HCT116 (cell line): ENCODE data around the gene GDF10. TPM values are rescaled to one million over a fixed set of nuclear protein-coding genes. Genes with fewer than 3 reads are reported as not detected.

Experiments used
- ATAC-seq: fragments of 200-7000 bp; cut with Tn5 transposase; 2 replicates; pipeline ENCODE4 v1.9.1; 2020; ENCODE audit warnings: mild to moderate bottlenecking, moderate library complexity
- BruUV-seq: library from RNA; stranded (reverse); fragments of 400-500 nt; replicated peaks from 2 replicates; lab custom pipeline; 2021; lab: Mats Ljungman, UMichigan
- CTCF ChIA-PET: fragments of 300-600 bp; sonication (Branson Sonifier 250); formaldehyde crosslinking; loops from one replicate; lab custom pipeline; 2021; ENCODE audit warnings: antibody characterized with exemption; lab: Charles Lee
- POLR2A ChIA-PET: fragments of 300-600, 350-600 bp; sonication (Branson Sonifier 250); formaldehyde crosslinking; loops from one replicate; lab custom pipeline; 2021; ENCODE audit warnings: antibody characterized with exemption; lab: Charles Lee
- RAD21 ChIA-PET, 2 experiments: fragments of 300-600 bp; sonication (Branson Sonifier 250); formaldehyde crosslinking; loops; one replicate each; lab custom pipeline; 2023; ENCODE audit warnings: low total read pairs in 2 of 2; ENCODE audit not compliant: uncharacterized antibody in 2 of 2, unreplicated experiment in 2 of 2, low non-redundant PET in 1 of 2; lab: Charles Lee
- DNase-seq: peaks from one replicate; pipeline ENCODE4 v3.0.0-alpha.2; 2010; ENCODE audit warnings: low read depth, low spot score
- H2AFZ ChIP-seq: fragments of 200-600 bp; shearing (Covaris generic), sonication (generic); 2 replicates; pipeline ENCODE4 v1.6.1; 2017; ENCODE audit warnings: low read depth, mixed run types, mixed read lengths, antibody characterized with exemption, low read length; ENCODE audit not compliant: poor library complexity, severe bottlenecking
- H3K27ac ChIP-seq: 2 replicates; pipeline ENCODE4 v1.5.1; 2012; ENCODE audit warnings: low read depth, low read length
- H3K27me3 ChIP-seq: fragments of 200-600 bp; sonication (generic); 2 replicates; pipeline ENCODE4 v1.6.1; 2016; ENCODE audit warnings: mixed run types, low read length, mixed read lengths; ENCODE audit not compliant: insufficient read depth
- H3K36me3 ChIP-seq, 2 experiments: fragments of 200-500 bp in 1 of 2; fragments of 200-600 bp in 1 of 2; sonication (Bioruptor generic) in 1 of 2; sonication (generic) in 1 of 2; 2 replicates each; pipeline versions ENCODE4 v1.5.1 to v1.6.1; 2014 to 2016; ENCODE audit warnings: low read length in 2 of 2, inconsistent platforms in 1 of 2, mixed read lengths in 1 of 2, mixed run types in 1 of 2; ENCODE audit not compliant: insufficient read depth in 2 of 2, control insufficient read depth in 1 of 2
- H3K4me1 ChIP-seq, 2 experiments: fragments of 200-600 bp in 1 of 2; sonication (generic) in 1 of 2; 2 replicates each; pipeline versions ENCODE4 v1.5.1 to v1.6.1; 2012 to 2017; ENCODE audit warnings: low read length in 2 of 2, inconsistent platforms in 1 of 2, mild to moderate bottlenecking in 1 of 2, mixed read lengths in 1 of 2, mixed run types in 1 of 2, moderate library complexity in 1 of 2; ENCODE audit not compliant: insufficient read depth in 2 of 2, control insufficient read depth in 1 of 2
- H3K4me2 ChIP-seq: fragments of 200-600 bp; sonication (generic); 2 replicates; pipeline ENCODE4 v1.6.1; 2017; ENCODE audit warnings: mixed run types, low read length, mixed read lengths
- H3K4me3 ChIP-seq, 2 experiments: fragments of 200-600 bp in 1 of 2; sonication (generic) in 1 of 2; replicated peaks in 1 of 2; 2 replicates each; pipeline ENCODE4 v1.5.1; 2011 to 2016; ENCODE audit warnings: low read length in 2 of 2, control low read depth in 1 of 2, low read depth in 1 of 2, mild to moderate bottlenecking in 1 of 2, mixed read lengths in 1 of 2, mixed run types in 1 of 2
- H3K79me2 ChIP-seq: fragments of 200-600 bp; sonication (generic); 2 replicates; pipeline ENCODE4 v1.6.1; 2017; ENCODE audit warnings: mild to moderate bottlenecking, mixed run types, low read length, moderate library complexity, mixed read lengths; ENCODE audit not compliant: insufficient read depth
- H3K9ac ChIP-seq: fragments of 200-600 bp; sonication (generic); 2 replicates; pipeline ENCODE4 v1.6.1; 2016; ENCODE audit warnings: low read length, mixed read lengths
- H3K9me2 ChIP-seq: fragments of 200-600 bp; sonication (generic), shearing (Covaris generic); 2 replicates; pipeline ENCODE4 v1.6.1; 2017; ENCODE audit warnings: mixed run types, mild to moderate bottlenecking, moderate library complexity; ENCODE audit not compliant: insufficient read depth
- H3K9me3 ChIP-seq, 2 experiments: fragments of 200-500 bp in 1 of 2; fragments of 200-600 bp in 1 of 2; sonication (Bioruptor generic) in 1 of 2; sonication (generic) in 1 of 2; 2 replicates each; pipeline ENCODE4 v1.6.1; 2014 to 2017; ENCODE audit warnings: low read length in 2 of 2, mixed read lengths in 2 of 2, inconsistent platforms in 1 of 2, low read depth in 1 of 2, mild to moderate bottlenecking in 1 of 2, mixed run types in 1 of 2, moderate library complexity in 1 of 2; ENCODE audit not compliant: control insufficient read depth in 1 of 2, insufficient read depth in 1 of 2
- H4K20me1 ChIP-seq: fragments of 200-600 bp; sonication (generic), shearing (Covaris generic); 2 replicates; pipeline ENCODE4 v1.6.1; 2017; ENCODE audit warnings: mixed run types, mild to moderate bottlenecking, moderate library complexity; ENCODE audit not compliant: insufficient read depth
- ATF3 ChIP-seq: IDR thresholded peaks from 2 replicates; pipeline ENCODE4 v1.6.1; 2012
- CBX3 ChIP-seq: IDR thresholded peaks from 2 replicates; pipeline ENCODE4 v1.6.1; 2012; ENCODE audit warnings: low read depth
- CTCF ChIP-seq, 3 experiments: fragments of 200-600 bp in 1 of 3; sonication (generic) in 1 of 3; IDR thresholded peaks in 2 of 3; conservative IDR thresholded peaks in 1 of 3; 2 replicates each; pipeline ENCODE4 v1.5.1; 2012 to 2017; ENCODE audit warnings: low read depth in 2 of 3, low read length in 2 of 3, antibody characterized with exemption in 1 of 3, borderline replicate concordance in 1 of 3, control low read depth in 1 of 3, mild to moderate bottlenecking in 1 of 3, mixed read lengths in 1 of 3, mixed run types in 1 of 3, moderate library complexity in 1 of 3; ENCODE audit not compliant: insufficient read depth in 1 of 3
- EGR1 ChIP-seq: IDR thresholded peaks from 2 replicates; pipeline ENCODE4 v1.6.1; 2012; ENCODE audit warnings: low read depth
- EZH2 ChIP-seq: fragments of 200-600 bp; sonication (generic); IDR thresholded peaks from 2 replicates; pipeline ENCODE4 v1.6.1; 2017; ENCODE audit warnings: antibody characterized with exemption, mixed run types
- EZH2phosphoT487 ChIP-seq: fragments of 200-600 bp; IDR thresholded peaks from 2 replicates; pipeline ENCODE4 v1.6.1; 2018; ENCODE audit warnings: antibody characterized with exemption, borderline replicate concordance
- FOSL1 ChIP-seq: IDR thresholded peaks from 2 replicates; pipeline ENCODE4 v1.6.1; 2012; ENCODE audit warnings: low read depth
- POLR2A ChIP-seq: IDR thresholded peaks from 2 replicates; pipeline ENCODE4 v1.7.0; 2011; ENCODE audit warnings: borderline replicate concordance; ENCODE audit not compliant: insufficient read depth, insufficient read length; ENCODE audit errors: extremely low read depth
- POLR2AphosphoS5 ChIP-seq: IDR thresholded peaks from 2 replicates; pipeline ENCODE4 v1.6.1; 2011; ENCODE audit warnings: mild to moderate bottlenecking, low read depth, low read length, moderate library complexity
- SIN3A ChIP-seq: IDR thresholded peaks from 2 replicates; pipeline ENCODE4 v1.6.1; 2012; ENCODE audit warnings: low read depth
- SRF ChIP-seq: IDR thresholded peaks from 2 replicates; pipeline ENCODE4 v1.6.1; 2012; ENCODE audit warnings: low read depth
- TCF7L2 ChIP-seq: IDR thresholded peaks from 2 replicates; pipeline ENCODE4 v1.7.0; 2011; ENCODE audit warnings: borderline replicate concordance, inconsistent platforms; ENCODE audit not compliant: insufficient read depth, insufficient read length; ENCODE audit errors: extremely low read depth
- YY1 ChIP-seq: IDR thresholded peaks from 2 replicates; pipeline ENCODE4 v1.6.1; 2011; ENCODE audit warnings: low read length, low read depth, moderate library complexity, mild to moderate bottlenecking; ENCODE audit not compliant: insufficient replicate concordance; ENCODE audit errors: extremely low read depth
- ZBTB33 ChIP-seq: IDR thresholded peaks from 2 replicates; pipeline ENCODE4 v1.6.1; 2011; ENCODE audit warnings: mild to moderate bottlenecking, low read length, moderate library complexity; ENCODE audit not compliant: insufficient replicate concordance; ENCODE audit errors: extremely low read depth
- ZFX ChIP-seq: fragments of 450-650 bp; IDR thresholded peaks from 2 replicates; pipeline ENCODE4 v1.6.1; 2017
- ZNF274 ChIP-seq: fragments of 200-500 bp; sonication (Bioruptor generic); IDR thresholded peaks from 2 replicates; pipeline ENCODE4 v1.6.1; 2014; ENCODE audit warnings: mild to moderate bottlenecking, low read depth, low read length, inconsistent platforms
- intact Hi-C: fragments of 100-400 bp; cut with micrococcal nuclease; formaldehyde crosslinking; loops from 2 replicates; pipeline ENCODE4 v1.10.0; 2022
- total RNA-seq: library from RNA; stranded (reverse); gene quantifications from one replicate; pipeline ENCODE4 v1.2.1, GENCODE V29; 2021; ENCODE audit not compliant: unreplicated experiment
- TF ChIP-seq, protein P1 (sequence below): IDR thresholded peaks from 2 replicates; pipeline ENCODE4 v1.6.1; 2012

The GDF10 gene
- total RNA-seq, 1 experiment from 2014 or later, result not detected

- no peak for TF ChIP-seq ZBTB33
- no peak for TF ChIP-seq SRF
- TF ChIP-seq POLR2AphosphoS5, result no peak
- TF ChIP-seq, all 23 proteins: peak for 0
These were observed 3.7 kb upstream of the GDF10 start (continued) for GRCh38 chr10:47296156-47296894.

DNA sequence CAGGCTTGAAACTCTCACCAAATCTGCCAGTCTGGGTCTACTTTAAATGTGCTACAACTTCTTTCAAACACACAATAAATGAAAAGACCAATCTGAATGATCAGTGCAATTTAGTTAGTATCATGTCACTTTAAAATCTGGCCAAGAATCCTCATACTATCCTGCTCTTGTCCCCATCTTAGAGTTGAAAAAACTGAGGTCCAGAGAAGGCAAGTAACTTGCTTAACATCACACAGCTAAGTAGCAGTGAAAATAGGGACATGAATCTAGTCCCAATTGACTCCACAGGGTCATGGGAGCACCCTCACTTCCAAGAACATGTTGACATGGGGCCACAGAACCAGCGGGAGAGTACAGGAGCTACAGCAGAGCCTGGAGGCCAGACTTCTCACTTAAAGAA lies 3.1 kb upstream of the GDF10 start:
- no peaks in the 10 kb centered on the region for H3K36me3 ChIP-seq
- CTCF ChIA-PET, result no interaction called here

More for the DNA sequence above, 3.1 kb upstream of the GDF10 start:
- no peaks in the 10 kb centered on the region for H3K9me3 ChIP-seq
- no peak overlapping the region for H3K27ac ChIP-seq
- POLR2A ChIA-PET, result no interaction called here
- H4K20me1 ChIP-seq, result no peaks in the 10 kb centered on the region
- RAD21 ChIA-PET, result no interaction called here
- no peaks in the 10 kb centered on the region for H3K79me2 ChIP-seq
- ATAC-seq (no peak), DNase-seq (no peak)
- H3K9ac ChIP-seq, result no peak overlapping the region
- intact Hi-C loops, result no loop called here
- no TSS peak for BruUV-seq
- TF ChIP-seq ATF3 (no peak), CTCF (IDR thresholded peaks at IDR 0.05 in 2 of 3, conservative IDR thresholded peaks at IDR 0.05 in 1 of 3; ENCODE audit: borderline replicate concordance in 1 of 3, insufficient read depth in 1 of 3, low read depth in 2 of 3, low read length in 2 of 3) (no peak), ZNF274 (no peak), CBX3 (no peak), EGR1 (no peak), POLR2A (no peak), EZH2 (no peak), FOSL1 (no peak), YY1 (no peak), SRF (no peak), ZBTB33 (no peak), EZH2phosphoT487 (no peak), TCF7L2 (no peak), SIN3A (no peak), POLR2AphosphoS5 (no peak), ZFX (no peak)
- TF ChIP-seq, protein P1, sequence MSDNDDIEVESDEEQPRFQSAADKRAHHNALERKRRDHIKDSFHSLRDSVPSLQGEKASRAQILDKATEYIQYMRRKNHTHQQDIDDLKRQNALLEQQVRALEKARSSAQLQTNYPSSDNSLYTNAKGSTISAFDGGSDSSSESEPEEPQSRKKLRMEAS, result no peak
- no peak overlapping the region for H3K4me2 ChIP-seq
- no peak overlapping the region for H2AFZ ChIP-seq
- H3K4me3 ChIP-seq, result no peak overlapping the region
- H3K9me2 ChIP-seq, result no peaks in the 10 kb centered on the region
- no peaks in the 10 kb centered on the region for H3K4me1 ChIP-seq
- 0 out of 2 replicates have a peak, but pooled peaks cover 6% of the 10 kb centered on the region for H3K27me3 ChIP-seq
